ENCODE data around the gene NEMF.
"Not testable (repeated sequence)": the region's sequence is repeated elsewhere in the genome, so short reads cannot be mapped to it uniquely, and the experiment has no call there.

NEMF gene

DNA sequence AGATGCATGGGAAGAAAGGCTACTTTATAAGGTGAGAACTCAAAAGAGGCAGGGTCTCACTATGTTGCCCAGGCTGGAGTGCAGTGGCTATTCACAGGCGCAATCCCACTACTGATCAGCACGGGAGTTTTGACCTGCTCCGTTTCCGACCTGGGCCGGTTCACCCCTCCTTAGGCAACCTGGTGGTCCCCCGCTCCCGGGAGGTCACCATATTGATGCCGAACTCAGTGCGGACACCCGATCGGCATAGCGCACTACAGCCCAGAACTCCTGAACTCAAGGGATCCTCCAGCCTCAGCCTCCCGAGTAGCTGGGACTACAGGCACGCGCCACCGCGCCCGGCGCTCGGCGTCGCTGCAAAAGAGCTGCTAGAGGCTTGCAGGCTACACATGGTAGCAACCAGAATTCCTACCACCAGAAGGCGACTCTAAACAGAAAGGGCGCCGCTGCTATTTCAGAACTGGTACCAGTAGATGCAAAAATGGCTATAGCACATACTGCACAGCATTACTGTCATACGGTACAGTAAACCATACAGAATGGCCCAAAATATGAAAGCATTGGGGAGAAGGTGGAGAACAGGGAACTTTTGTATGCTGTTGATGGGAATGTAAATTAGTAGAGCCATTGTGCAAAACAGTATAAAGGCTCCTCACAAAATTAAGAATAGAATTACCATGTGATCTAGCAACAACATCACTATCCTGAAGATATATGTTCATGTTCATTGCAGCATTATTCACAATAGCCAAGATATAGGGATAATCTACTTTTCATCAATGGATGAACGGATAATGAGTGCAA is 1.2 kb upstream of the NEMF start:
- no peaks in the 10 kb centered on the region for H3K36me3 ChIP-seq (ENCODE audit: control insufficient read depth, insufficient read depth, low read length)
- H3K9ac ChIP-seq (ENCODE audit: low read length) = no peak overlapping the region
- H3K9me3 ChIP-seq (ENCODE audit: control insufficient read depth, low read length) = no peaks in the 10 kb centered on the region
- peaks cover 7% of the 10 kb centered on the region for H3K4me1 ChIP-seq (ENCODE audit: control insufficient read depth, insufficient read depth, low read length)
- no peaks in the 10 kb centered on the region for H3K27me3 ChIP-seq (ENCODE audit: control insufficient read depth, insufficient read depth, low read length)
- no peak overlapping the region for H3K4me3 ChIP-seq (ENCODE audit: low read length)

- no peaks in the 10 kb centered on the region for H3K27me3 ChIP-seq (ENCODE audit: control insufficient read depth, insufficient read depth, low read length)
- H3K4me3 ChIP-seq (ENCODE audit: low read length) = peak overlapping the region; percentile 70
- H3K36me3 ChIP-seq (ENCODE audit: control insufficient read depth, insufficient read depth, low read length) = no peaks in the 10 kb centered on the region
- H3K9me3 ChIP-seq (ENCODE audit: control insufficient read depth, low read length) = no peaks in the 10 kb centered on the region
- H3K9ac ChIP-seq (ENCODE audit: low read length) = peak overlapping the region; percentile 96
- H3K4me1 ChIP-seq (ENCODE audit: control insufficient read depth, insufficient read depth, low read length) = peaks cover 7% of the 10 kb centered on the region
Measured at GRCh38 chr14:49853158-49853477, 530 bp upstream of the NEMF start.

- peaks cover 7% of the 10 kb centered on the region for H3K4me1 ChIP-seq (ENCODE audit: control insufficient read depth, insufficient read depth, low read length)
- H3K4me3 ChIP-seq (ENCODE audit: low read length) = peak overlapping the region; percentile 70
- peak overlapping the region; percentile 96 for H3K9ac ChIP-seq (ENCODE audit: low read length)
- no peaks in the 10 kb centered on the region for H3K36me3 ChIP-seq (ENCODE audit: control insufficient read depth, insufficient read depth, low read length)
- no peaks in the 10 kb centered on the region for H3K9me3 ChIP-seq (ENCODE audit: control insufficient read depth, low read length)
- no peaks in the 10 kb centered on the region for H3K27me3 ChIP-seq (ENCODE audit: control insufficient read depth, insufficient read depth, low read length)
Measured at GRCh38 chr14:49851813-49852212, 775 bp downstream of the NEMF start.

DNA sequence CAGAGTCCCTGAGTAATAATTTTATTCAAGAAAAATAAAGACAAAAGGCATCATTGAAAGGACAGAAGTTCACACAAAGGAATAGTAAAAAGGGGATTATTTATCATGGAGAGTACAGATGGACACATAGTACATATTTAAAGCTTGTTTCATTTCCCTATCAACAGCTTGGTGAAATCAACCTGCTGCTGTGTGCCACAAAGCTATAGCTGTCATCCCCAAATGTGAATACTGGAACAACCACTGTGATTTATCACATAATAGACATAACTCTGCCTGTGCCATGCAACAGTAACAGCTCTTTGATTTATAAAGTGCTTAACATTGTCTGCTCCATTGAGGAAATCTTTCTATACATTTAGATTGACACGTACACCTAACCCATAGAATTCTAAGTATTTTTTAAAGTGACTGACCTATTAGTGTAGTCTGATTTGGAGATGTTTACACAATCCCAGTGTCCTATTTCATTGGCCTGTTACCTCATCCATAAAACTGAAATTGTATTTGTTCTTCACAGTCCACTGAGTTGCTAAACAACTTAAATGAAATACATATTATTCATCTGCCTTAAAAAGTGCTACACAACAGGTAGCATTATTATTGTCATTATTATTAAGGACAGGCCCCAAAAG is 3.3 kb downstream of the NEMF start:
- Histone ChIP-seq H3K36me3 (ENCODE audit: control insufficient read depth, insufficient read depth, low read length) (no peaks in the 10 kb centered on the region), H3K9ac (ENCODE audit: low read length) (no peak overlapping the region), H3K9me3 (ENCODE audit: control insufficient read depth, low read length) (no peaks in the 10 kb centered on the region), H3K4me1 (ENCODE audit: control insufficient read depth, insufficient read depth, low read length) (peaks cover 7% of the 10 kb centered on the region), H3K27me3 (ENCODE audit: control insufficient read depth, insufficient read depth, low read length) (no peaks in the 10 kb centered on the region), H3K4me3 (ENCODE audit: low read length) (no peak overlapping the region)

- peaks cover 5% of the 10 kb centered on the region for H3K36me3 ChIP-seq (ENCODE audit: control insufficient read depth, insufficient read depth, low read length)
- H3K4me3 ChIP-seq (ENCODE audit: low read length) = no peak overlapping the region
- no peaks in the 10 kb centered on the region for H3K27me3 ChIP-seq (ENCODE audit: control insufficient read depth, insufficient read depth, low read length)
- H3K4me1 ChIP-seq (ENCODE audit: control insufficient read depth, insufficient read depth, low read length) = no peaks in the 10 kb centered on the region
- H3K9me3 ChIP-seq (ENCODE audit: control insufficient read depth, low read length) = no peaks in the 10 kb centered on the region
- no peak overlapping the region for H3K9ac ChIP-seq (ENCODE audit: low read length)
Measured at GRCh38 chr14:49828640-49829039, 23.9 kb downstream of the NEMF start.

- H3K9me3 ChIP-seq (ENCODE audit: control insufficient read depth, low read length) = no peaks in the 10 kb centered on the region
- no peaks in the 10 kb centered on the region for H3K36me3 ChIP-seq (ENCODE audit: control insufficient read depth, insufficient read depth, low read length)
- no peak overlapping the region for H3K9ac ChIP-seq (ENCODE audit: low read length)
Measured at GRCh38 chr14:49820176-49820575, 32.4 kb downstream of the NEMF start.

GRCh38 chr14:49816844-49817243 is 35.7 kb downstream of the NEMF start:
- H3K4me3 ChIP-seq (ENCODE audit: low read length) = no peak overlapping the region
- no peaks in the 10 kb centered on the region for H3K9me3 ChIP-seq (ENCODE audit: control insufficient read depth, low read length)
- no peaks in the 10 kb centered on the region for H3K36me3 ChIP-seq (ENCODE audit: control insufficient read depth, insufficient read depth, low read length)
- no peak overlapping the region for H3K9ac ChIP-seq (ENCODE audit: low read length)
- H3K27me3 ChIP-seq (ENCODE audit: control insufficient read depth, insufficient read depth, low read length) = no peaks in the 10 kb centered on the region
- no peaks in the 10 kb centered on the region for H3K4me1 ChIP-seq (ENCODE audit: control insufficient read depth, insufficient read depth, low read length)

More at GRCh38 chr14:49820176-49820575, 32.4 kb downstream of the NEMF start:
- Histone ChIP-seq H3K4me3 (ENCODE audit: low read length) (no peak overlapping the region), H3K27me3 (ENCODE audit: control insufficient read depth, insufficient read depth, low read length) (no peaks in the 10 kb centered on the region), H3K4me1 (ENCODE audit: control insufficient read depth, insufficient read depth, low read length) (no peaks in the 10 kb centered on the region)

DNA sequence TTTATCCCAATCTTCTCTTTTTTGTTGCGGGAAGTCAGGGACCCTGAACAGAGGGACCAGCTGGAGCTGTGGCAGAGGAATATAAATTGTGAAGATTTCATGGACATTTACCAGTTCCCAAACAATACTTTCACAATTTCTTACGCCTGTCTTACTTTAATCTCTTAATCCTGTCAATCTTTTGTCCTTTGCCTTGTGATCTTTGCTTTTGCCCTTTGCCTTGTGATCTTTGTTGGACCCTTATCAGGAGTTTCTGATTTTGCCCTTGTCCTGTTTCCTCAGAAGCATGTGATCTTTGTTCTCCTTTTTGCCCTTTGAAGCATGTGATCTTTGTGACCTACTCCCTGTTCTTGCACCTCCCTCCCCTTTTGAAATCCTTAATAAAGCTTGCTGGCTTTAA is 36.5 kb downstream of the NEMF start:
- H3K4me1 ChIP-seq (ENCODE audit: control insufficient read depth, insufficient read depth, low read length); H3K36me3 ChIP-seq (ENCODE audit: control insufficient read depth, insufficient read depth, low read length); H3K27me3 ChIP-seq (ENCODE audit: control insufficient read depth, insufficient read depth, low read length); H3K9me3 ChIP-seq (ENCODE audit: control insufficient read depth, low read length); H3K4me3 ChIP-seq (ENCODE audit: low read length); H3K9ac ChIP-seq (ENCODE audit: low read length): not testable (repeated sequence)

DNA sequence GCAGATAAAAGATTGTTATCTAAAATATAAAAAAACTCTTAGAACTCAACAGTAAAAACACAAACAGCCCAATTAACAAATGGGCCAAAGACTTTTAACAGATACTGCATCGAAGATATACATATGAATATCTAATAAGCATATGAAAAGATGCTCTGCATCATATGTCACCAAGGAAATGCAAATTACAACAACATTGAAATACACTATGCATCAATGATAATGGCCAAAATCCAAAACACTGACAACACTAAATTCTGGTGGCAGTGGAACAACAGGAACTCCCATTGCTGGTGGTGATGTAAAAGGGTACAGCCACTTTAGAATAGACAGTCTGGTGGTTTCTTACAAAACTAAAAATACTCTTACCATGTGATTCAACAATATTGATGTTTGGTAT is 43.8 kb downstream of the NEMF start:
- H3K27me3 ChIP-seq (ENCODE audit: control insufficient read depth, insufficient read depth, low read length) = no peaks in the 10 kb centered on the region
- H3K9ac ChIP-seq (ENCODE audit: low read length) = no peak overlapping the region
- H3K9me3 ChIP-seq (ENCODE audit: control insufficient read depth, low read length) = no peaks in the 10 kb centered on the region
- no peak overlapping the region for H3K4me3 ChIP-seq (ENCODE audit: low read length)
- H3K36me3 ChIP-seq (ENCODE audit: control insufficient read depth, insufficient read depth, low read length) = no peaks in the 10 kb centered on the region
- H3K4me1 ChIP-seq (ENCODE audit: control insufficient read depth, insufficient read depth, low read length) = no peaks in the 10 kb centered on the region

GRCh38 chr14:49796025-49796424 is 56.6 kb downstream of the NEMF start:
- Histone ChIP-seq H3K36me3 (ENCODE audit: control insufficient read depth, insufficient read depth, low read length) (no peaks in the 10 kb centered on the region), H3K4me3 (ENCODE audit: low read length) (no peak overlapping the region)

GRCh38 chr14:49792618-49793017 is 60.0 kb downstream of the NEMF start:
- Histone ChIP-seq H3K4me3 (ENCODE audit: low read length) (no peak overlapping the region), H3K9ac (ENCODE audit: low read length) (no peak overlapping the region), H3K4me1 (ENCODE audit: control insufficient read depth, insufficient read depth, low read length) (no peaks in the 10 kb centered on the region), H3K27me3 (ENCODE audit: control insufficient read depth, insufficient read depth, low read length) (no peaks in the 10 kb centered on the region), H3K36me3 (ENCODE audit: control insufficient read depth, insufficient read depth, low read length) (peaks cover under 1% of the 10 kb centered on the region), H3K9me3 (ENCODE audit: control insufficient read depth, low read length) (no peaks in the 10 kb centered on the region)

More at GRCh38 chr14:49796025-49796424, 56.6 kb downstream of the NEMF start:
- Histone ChIP-seq H3K4me1 (ENCODE audit: control insufficient read depth, insufficient read depth, low read length) (no peaks in the 10 kb centered on the region), H3K9me3 (ENCODE audit: control insufficient read depth, low read length) (no peaks in the 10 kb centered on the region), H3K9ac (ENCODE audit: low read length) (no peak overlapping the region), H3K27me3 (ENCODE audit: control insufficient read depth, insufficient read depth, low read length) (no peaks in the 10 kb centered on the region)

GRCh38 chr14:49786315-49786714 is 66.3 kb downstream of the NEMF start:
- Histone ChIP-seq H3K4me1 (ENCODE audit: control insufficient read depth, insufficient read depth, low read length) (no peaks in the 10 kb centered on the region), H3K9ac (ENCODE audit: low read length) (no peak overlapping the region), H3K4me3 (ENCODE audit: low read length) (no peak overlapping the region), H3K27me3 (ENCODE audit: control insufficient read depth, insufficient read depth, low read length) (no peaks in the 10 kb centered on the region), H3K36me3 (ENCODE audit: control insufficient read depth, insufficient read depth, low read length) (peaks cover 3% of the 10 kb centered on the region), H3K9me3 (ENCODE audit: control insufficient read depth, low read length) (no peaks in the 10 kb centered on the region)
